ENCODE data around the gene ETFA. TPM values are rescaled to one million over a fixed set of nuclear protein-coding genes. Genes with fewer than 3 reads are reported as not detected.

Gene ETFA
- total RNA-seq, 4 donors from 2014 or later, result 56.6 to 125 (median 83.1) TPM

- no peak overlapping the region for H3K4me3 ChIP-seq
- WGBS, 2 donors, result 64 to 67% methylated on average over 5 to 6 of the region's 7 CpGs
- intact Hi-C loops (cut with DNase I), result no loop called here
Measured at GRCh38 chr15:76330080-76330680, 18.9 kb upstream of the ETFA start.

GRCh38 chr15:76328958-76329357, 17.7 kb upstream of the ETFA start:
- Histone ChIP-seq H3K4me3 (no peak overlapping the region), H3K9me3 (no peaks in the 10 kb centered on the region), H3K27ac (no peak overlapping the region), H3K4me1 (no peaks in the 10 kb centered on the region), H3K36me3 (no peaks in the 10 kb centered on the region), H3K27me3 (peaks cover 0 to 64% (median 0%) of the 10 kb centered on the region in 4 donors)
- TF ChIP-seq CTCF (IDR thresholded peaks at IDR 0.05), result no peak
- 36 to 59% methylated on average over 4 of the region's 4 CpGs for WGBS, 2 donors
- DNase-seq, result no peak
- intact Hi-C loops (cut with DNase I), result loop anchor here (10.0 kb wide), 1 partner anchor 134 kb away; no protein-coding TSS in a partner anchor

More at GRCh38 chr15:76330080-76330680, 18.9 kb upstream of the ETFA start:
- Histone ChIP-seq H3K4me1 (peaks cover under 1 to 3% (median 2%) of the 10 kb centered on the region in 3 donors), H3K27ac (no peak overlapping the region), H3K36me3 (no peaks in the 10 kb centered on the region), H3K9me3 (no peaks in the 10 kb centered on the region), H3K27me3 (peaks cover 0 to 68% (median 4%) of the 10 kb centered on the region in 4 donors)
- TF ChIP-seq CTCF (IDR thresholded peaks at IDR 0.05) (peak in 5 of 6 experiments; percentile 25 to 55 (median 45)), POLR2A (IDR thresholded peaks at IDR 0.05) (no peak)
- no peak for DNase-seq

GRCh38 chr15:76328106-76328696, 16.9 kb upstream of the ETFA start:
- intact Hi-C loops (cut with DNase I), result loop anchor here (10.0 kb wide), 1 partner anchor 133 kb away; no protein-coding TSS in a partner anchor
- TF ChIP-seq CTCF (IDR thresholded peaks at IDR 0.05), result no peak
- TF ChIP-seq POLR2A (IDR thresholded peaks at IDR 0.05), result no peak
- Histone ChIP-seq H3K36me3 (no peaks in the 10 kb centered on the region), H3K27me3 (peaks cover 0 to 64% (median 0%) of the 10 kb centered on the region in 4 donors), H3K9me3 (no peaks in the 10 kb centered on the region), H3K4me1 (no peaks in the 10 kb centered on the region), H3K27ac (no peak overlapping the region), H3K4me3 (no peak overlapping the region)
- no peak for DNase-seq
- WGBS, 2 donors, result 84% methylated on average over 8 of the region's 8 CpGs

- 67 to 70% methylated on average over 8 of the region's 8 CpGs for WGBS, 2 donors
- no peaks in the 10 kb centered on the region for H3K9me3 ChIP-seq
- H3K36me3 ChIP-seq, result no peaks in the 10 kb centered on the region
- intact Hi-C loops (cut with DNase I), result loop anchor here (10.0 kb wide), 1 partner anchor 133 kb away; no protein-coding TSS in a partner anchor
- H3K4me1 ChIP-seq, result no peaks in the 10 kb centered on the region
- peaks cover 0 to 64% (median 0%) of the 10 kb centered on the region in 4 donors for H3K27me3 ChIP-seq
- no peak for DNase-seq
- TF ChIP-seq POLR2A (IDR thresholded peaks at IDR 0.05) (no peak), CTCF (IDR thresholded peaks at IDR 0.05) (no peak)
- H3K4me3 ChIP-seq, result no peak overlapping the region
- H3K27ac ChIP-seq, result no peak overlapping the region
Measured at GRCh38 chr15:76327191-76328105, 16.2 kb upstream of the ETFA start.

Data from esophagus squamous epithelium (tissue), 5 donors.